ENCODE measurements around the gene EDN2.

EDN2 gene

DNA sequence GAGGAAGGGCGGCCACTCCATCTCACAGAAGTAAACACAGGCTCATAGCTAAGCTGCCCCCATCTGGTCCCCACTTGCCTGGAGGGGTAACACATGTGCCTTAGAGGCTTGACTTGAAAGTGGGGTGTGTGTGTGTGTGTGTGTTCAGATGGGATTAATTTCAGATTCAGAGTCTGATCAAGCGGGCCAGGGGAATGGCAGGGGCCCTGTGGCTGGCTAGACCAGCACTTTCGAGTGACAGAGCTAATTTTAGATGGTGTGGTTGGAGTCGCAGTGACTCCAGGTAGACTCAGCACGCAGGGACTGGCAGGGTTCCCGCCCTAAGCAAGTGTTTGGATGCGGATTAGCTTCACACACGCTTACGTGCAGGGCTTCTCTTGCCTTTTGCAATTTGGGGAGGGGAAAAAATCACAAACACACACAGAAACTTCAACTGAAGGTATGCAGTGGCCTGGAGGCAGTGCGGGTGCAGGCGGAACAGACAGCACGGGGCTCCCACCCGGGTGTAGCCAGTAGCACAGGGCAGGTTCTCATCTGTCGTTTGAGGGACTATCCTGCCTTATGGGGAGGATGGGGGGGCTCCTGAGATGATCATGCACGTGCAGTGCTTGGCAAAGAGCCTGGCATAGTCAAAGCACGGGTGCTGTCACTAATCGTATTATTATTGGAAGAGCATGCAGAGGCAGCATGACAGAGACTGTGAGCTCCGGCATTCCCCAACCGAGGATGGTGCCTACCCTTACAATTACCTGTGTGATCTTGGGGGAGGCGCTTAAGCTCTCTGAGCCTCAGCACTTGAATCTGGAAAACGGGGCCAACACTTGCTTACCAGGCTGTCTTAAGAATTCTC, 1.3 kb downstream of the EDN2 start:
- DNase-seq (ENCODE audit: low spot score) = no peak

DNA sequence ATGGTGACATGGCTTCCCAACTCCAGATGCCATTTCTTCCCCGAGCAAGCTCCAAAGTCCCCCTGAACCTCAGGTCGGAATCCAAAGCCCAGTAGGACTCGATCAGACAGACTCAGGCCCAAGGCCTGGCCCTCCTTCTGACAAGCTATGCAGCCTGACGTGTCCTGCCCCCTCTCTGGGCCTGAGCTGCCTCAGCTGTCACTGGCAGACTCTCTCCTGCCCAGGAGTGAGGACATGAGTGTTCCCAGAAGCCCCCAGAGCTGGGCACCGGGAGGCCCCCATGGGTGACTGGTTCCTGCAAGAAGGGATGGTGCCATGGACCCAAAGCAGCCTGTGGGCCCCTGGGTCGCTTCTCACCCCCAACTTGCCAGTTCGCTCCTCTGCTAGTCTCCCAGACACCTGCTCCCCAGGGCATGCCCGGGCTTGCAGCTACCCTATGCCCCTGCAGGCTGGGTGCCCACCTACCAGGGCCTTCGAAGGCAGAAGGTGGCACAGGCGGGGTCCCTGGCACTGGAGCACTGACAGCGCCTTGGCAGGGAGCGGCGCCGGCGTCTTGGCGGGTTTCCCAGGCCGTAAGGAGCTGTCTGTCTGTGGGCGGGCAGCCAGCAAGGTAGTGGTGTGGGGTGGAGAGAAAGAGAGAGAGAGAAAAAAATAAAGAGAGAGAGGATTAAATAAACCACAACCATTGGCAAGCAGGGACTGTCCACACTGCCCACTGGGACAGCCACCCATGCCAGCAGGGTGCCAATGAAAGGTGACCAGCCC, 2.3 kb downstream of the EDN2 start:
- DNase-seq (ENCODE audit: low spot score) = no peak

DNA sequence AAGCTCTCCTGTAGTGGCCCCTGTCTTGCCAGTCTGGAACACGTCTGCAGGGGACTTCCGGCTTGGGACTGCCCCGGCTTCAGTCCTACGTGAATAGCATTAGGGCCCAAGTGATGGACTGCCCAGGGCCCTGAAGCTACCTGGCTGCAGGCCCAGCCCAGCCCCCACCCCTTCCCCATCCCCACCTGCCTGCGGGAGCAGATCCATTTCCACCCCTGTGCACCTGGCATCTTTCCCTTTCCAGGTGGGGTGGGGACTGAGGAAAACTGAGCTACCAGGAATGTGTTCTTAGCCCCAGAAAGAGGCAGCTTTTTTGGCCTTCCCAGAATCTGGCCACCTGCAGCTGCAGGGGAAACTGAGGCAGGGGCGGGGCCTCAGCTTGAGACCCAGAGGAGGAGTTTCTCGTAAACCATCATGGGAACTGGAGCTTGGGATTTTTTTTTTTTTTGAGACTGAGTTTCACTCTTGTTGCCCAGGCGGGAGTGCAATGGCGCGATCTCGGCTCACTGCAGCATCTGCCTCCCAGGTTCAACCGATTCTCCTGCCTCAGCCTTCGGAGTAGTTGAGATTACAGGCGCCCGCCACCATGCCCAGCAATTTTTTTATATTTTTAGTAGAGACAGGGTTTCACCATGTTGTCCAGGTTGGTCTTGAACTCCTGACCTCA, 3.2 kb downstream of the EDN2 start:
- DNase-seq (ENCODE audit: low spot score) = no peak

DNA sequence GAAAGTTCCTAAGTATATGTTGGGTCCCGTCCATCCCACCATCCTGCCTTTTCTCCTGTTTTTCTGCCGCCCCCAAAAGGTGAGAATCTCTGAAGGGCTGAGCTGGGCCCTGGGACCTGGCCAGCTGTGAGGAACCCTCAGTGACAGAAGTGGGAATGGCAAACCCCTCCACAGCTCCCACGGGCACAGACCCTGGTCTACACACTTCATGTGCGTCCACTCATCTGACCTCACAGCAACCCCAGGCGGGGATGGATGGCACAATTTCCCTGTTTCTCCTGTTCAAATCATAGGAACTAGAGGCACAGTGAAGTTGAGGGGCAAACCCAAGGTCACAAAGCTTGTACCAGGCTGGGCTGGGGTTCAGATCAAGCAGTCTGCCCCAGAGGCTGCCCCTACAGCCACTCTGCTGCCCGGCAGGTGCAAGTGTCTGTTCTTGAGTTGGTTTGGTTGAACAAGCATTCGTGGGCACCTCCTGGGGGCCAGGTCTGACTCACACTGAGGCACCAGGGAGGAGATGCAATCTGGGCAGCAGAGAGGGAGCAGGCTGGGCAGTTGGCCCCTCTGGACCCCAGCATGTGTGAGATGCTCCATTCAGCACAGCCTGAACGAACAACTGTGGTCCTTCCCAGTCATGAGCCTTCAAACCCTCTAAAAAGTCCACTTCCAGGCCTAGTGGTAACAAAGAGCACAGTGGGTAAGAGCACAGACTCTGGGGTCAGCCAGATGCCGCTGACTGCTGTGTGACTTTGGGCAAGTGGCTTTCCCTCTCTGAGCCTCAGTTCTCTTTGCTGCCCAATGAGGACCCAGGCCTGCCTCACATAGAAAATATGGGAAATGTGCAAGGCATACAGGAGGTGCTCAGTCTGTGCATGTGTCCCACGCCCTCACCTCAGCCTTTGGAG, 4.0 kb downstream of the EDN2 start:
- DNase-seq (ENCODE audit: low spot score) = no peak

DNA sequence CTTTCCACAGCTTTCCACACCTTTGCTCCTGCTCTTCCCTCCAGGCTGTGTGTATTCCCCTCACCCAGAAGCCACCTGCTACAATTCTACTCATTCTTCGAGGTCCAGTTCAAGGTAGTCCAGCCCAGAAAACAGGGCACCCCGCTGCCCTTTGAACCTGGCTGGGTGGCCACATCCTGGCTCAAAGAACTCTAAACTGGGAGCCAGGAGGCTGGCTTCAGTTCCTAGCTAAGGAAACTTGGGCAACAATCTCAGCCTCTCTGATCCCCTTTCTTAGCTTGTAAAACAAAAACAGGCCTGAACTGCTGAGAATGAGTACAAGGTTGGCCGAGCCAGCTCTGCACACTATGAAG, 4.7 kb downstream of the EDN2 start:
- DNase-seq (ENCODE audit: low spot score) = no peak

DNA sequence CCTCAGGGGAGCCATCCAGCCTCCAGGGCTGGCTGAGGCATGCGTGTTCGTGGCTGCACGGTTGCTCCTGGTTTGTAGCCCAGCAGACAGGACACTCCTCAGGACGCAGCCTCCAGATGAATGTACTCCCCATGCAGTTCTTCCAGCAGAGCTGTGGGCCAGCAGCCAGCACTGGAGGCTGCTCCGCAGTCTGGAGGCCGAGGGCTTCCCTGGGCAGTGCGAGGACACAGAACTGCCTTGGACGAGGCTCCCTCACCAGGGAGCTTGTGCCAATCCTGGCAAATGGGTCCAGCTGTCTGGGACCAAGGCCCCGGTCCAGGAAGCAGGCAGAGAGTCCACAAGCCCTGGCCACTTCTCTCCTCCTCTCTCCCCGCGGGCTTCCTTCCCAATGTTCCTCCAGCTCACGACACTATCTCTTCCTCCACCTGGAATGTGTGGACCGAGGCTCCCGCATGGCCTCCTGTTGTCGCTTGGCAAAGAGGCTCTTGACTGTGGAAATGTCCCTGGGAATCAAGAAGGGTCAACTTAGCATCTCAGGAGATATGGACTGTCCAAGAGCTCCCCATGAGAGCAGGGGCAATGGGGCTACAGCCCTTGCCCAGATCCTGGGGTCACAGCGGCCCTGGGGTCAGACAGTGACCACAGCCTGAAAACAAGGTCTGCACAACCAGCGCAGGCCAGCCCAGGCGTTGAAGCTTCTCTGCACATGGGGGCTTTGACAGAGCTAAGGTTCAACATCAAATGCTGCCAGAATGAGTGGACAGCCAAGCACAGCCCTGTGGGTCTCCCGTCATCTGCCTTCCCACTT, 5.3 kb downstream of the EDN2 start:
- DNase-seq (ENCODE audit: low spot score) = no peak

DNA sequence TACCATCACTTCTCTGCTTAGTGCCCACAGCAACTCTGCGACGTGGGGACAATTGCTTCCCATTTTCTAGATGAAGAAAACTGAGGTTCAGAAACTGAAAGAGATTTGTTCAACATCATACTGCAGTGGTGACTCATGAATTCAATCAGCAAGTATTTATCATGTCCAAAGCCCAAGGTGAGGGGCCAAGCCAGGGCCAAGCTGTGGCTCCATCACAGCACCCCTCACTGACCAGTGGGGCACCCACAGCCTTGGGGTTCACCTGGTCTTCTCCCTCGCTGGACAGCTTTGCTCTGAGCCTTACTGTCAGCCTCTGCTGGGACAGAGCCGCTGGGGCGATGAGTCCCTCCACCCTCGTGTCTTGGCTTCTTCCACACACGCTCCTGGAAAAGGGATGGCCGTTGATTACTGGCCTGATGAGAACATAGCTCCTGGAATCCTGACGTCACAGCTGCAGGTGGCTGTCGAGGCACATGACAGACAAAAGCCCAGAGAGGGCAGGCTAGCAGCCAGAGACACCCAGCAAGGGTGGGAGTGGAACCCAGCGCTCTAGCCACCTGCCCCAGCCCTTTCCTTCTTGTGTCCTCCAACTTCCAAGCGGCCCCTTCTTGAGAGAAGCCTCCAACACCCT, 6.2 kb downstream of the EDN2 start:
- DNase-seq (ENCODE audit: low spot score) = no peak

DNA sequence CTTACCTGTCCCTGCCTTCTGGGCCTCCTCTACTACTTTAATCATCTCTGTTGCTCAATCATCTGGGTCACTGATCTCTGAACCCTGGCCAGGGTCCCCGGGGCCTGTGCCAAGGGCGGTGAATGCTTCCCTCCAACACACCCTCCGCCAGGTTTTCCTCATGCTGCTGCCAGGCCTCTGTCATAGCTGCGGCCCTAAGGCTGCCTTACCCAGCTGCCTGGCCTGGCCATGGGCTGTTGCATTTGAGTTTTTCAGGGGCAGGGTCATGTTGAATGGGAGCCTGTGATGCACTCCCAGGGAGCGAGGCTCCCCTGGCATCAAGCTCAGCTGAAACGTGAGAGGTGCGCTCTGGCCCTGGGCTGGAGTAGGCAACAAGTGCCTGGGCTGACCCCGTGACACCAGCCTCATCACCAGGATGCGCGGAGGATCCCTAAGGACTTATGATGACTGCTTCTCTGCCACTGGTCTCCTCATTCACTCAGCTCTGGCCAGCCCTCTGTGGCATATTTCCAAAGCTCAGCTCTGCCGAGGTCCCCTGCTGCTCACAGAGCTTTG, 7.6 kb downstream of the EDN2 start:
- no peak for DNase-seq (ENCODE audit: low spot score)

DNA sequence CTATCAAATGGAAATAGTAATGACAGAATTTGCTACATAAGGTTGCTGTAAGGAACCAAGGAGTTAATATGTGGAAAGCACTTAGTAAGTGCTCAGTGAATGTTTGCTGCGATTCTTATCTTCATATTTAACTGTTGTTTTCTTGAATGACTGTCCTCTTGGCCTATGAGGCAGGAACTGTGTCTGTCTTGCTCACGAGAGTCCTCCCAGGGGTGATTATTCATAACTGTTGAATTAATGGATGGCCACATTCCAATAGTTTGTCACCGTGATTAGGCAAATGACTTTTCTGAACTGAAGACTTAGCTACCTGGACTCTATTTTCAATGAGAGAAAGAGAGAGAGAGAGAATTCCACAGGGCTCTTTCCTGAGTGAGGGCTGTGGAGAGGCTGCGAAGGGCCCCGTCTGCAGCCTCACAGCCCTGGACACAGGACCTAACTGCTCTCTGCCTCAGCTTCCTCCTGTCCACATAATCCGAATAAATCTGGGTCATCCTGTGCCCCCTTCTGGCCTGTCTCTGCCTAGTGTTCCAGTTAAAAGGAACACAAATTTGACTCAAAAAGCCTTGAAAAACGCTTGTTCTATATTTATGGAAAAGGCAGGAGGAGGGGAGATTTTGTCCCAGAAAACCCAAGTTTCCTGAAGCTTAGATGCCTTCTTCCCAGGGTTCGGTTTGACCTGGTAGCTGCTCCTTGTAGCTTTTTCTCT, 8.5 kb downstream of the EDN2 start:
- no peak for DNase-seq (ENCODE audit: low spot score)

DNA sequence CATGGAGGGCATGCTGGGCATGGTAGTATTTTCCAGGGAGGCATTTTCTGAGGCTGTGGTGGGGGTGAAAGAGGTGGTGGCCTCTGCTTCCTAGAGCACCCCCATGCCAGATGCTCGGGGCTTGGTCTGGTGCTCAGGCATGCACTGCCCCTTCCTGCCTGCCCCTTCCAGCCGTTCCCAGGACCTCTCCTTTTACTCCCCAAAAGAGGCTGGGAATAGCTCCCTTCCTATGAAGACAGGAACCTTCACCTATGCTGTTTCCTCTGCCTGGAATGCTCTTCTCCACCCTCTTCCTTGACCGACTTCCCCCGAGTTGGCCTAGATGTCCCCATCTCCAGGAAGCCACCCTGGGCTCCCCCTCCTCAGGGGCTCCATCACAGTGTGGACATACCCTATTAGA, 9.1 kb downstream of the EDN2 start:
- no peak for DNase-seq (ENCODE audit: low spot score)

DNA sequence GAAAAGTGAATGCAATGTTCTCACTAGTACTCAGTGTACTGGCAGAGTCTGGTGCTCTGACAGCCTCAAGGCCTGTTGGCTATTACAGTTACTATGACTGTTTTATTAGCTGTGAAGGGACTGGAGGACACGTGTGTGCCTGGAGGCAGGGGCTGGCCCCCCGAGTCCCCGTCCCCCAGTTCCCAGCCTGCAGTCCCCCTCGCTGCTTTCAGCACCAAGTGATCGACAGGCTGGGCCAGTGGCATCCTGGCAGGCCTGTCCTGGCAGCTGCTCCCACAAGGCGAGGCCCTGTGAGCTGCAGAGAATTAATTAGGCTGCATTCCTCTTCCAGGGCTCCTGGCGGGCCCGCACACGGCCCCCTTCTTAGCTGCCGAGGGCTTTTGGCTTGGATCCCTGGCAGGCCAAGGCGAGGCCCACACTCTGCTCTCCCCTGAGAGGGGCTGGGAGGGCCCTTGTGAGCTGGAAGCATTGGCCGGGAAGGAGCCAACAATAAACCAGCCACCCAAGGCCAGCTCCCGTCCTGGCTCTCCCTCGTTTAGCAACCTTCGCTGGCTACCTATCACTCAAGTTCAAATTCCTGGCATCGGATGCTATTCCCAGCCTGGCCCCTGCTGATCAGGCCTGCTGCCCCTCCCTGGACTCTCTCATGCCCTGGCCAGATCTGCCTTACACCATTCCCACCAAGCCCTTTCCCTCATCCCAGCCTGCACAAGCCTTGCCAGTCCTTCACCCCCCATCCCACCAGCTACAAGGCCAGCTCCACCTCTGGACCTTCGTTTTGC, 9.8 kb downstream of the EDN2 start:
- no peak for DNase-seq (ENCODE audit: low spot score)

DNA sequence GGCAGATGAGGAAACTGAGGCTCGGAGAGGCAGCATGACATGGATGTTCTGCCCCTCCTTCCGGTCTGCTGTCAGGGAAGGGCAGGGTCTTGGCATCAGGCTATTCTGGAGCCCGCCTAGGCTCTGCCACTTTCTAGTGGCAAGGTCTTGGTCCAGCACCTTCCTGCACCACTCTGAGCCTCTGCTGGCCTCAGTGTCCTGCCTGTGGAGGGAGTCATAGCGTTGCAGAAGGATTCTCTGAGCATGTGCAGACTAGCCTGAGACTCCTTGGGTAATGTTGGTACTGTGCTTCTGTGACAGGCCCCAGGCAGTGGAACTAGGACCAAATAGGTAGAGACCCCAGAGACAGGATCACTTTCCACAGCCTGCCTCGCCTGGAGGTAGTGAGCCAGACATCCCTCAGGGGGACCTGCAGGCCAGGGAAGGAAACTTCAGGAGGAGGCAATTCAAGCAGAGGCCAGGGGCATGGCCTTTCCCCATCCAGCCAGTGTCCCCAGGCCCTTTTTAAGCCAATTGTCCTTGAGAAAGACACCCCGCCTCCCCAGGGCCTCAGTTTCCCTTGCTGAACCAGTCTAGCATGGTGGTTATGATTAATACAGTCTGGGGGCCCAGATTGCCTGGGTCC, 10.6 kb downstream of the EDN2 start:
- no peak for DNase-seq (ENCODE audit: low spot score)

DNA sequence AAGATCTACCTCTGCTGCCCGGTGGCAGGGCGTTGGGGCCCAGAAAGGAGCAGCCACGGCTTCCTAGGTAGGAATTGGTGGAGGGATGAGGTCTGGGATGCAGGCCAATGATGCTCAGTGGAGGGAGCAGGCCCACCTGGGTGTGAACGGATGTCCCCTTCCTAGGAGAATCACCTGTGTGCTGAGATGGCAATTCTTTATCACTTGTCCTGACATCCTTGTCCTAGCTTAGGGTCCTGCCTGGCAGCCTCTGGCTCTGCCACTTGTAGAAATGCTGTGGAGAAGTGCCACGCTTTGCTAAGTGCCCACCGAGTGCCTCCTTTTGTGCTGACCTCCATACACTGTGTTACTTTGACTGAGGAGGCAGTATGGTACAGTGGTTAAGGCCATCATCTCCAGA, 12.8 kb downstream of the EDN2 start:
- DNase-seq (ENCODE audit: low spot score) = no peak

DNA sequence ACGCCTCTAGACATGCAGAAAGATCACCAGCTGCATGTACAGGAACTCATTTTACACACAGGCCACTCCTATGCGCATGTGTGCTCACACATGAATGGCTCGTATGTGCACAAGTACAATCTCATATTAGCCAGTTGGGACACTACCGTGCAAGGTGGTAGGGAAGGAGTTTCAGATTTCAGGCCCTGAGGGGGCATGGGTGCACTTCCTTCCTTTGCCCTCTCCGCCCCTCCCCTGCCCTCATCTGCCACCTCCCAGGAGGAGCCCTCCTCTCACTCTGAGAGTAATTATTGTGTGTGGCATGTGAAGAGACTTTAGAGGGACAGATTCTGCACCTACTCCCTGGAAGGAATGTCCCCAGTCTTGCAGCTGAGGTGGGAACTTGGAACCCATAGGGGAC, 14.8 kb downstream of the EDN2 start:
- DNase-seq (ENCODE audit: low spot score) = no peak

DNA sequence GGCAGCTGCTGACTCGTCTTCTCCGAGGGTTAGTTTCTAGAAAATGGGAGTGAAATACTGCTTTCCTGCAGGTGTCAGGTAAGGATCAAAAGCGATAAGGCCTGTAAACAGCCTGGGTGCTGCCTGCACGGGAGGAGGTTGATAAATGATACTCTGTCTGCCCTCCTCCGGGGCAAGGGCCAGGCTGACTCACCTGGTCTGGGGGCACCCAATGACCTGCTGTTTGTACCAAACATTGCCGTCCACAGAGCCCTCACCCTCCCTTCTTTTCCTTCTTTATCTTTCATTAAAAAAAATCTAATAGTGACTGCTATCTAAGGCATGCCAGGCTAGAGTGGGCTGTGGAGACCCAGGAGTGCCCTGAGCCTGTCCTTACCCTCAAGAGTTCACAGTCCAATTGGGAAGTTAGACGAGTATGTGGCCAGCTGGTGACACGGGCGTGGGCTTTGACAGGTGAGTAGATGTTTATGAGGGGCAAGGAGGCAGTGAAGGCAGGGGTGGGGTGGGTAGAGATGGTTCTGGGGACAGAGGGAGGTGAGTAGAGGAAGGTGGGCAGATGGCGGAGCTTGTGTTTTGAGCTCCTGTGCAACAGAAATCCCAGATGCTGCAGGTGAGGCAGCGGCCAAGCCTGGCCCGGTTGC, 16.2 kb downstream of the EDN2 start:
- DNase-seq (ENCODE audit: low spot score) = no peak

DNA sequence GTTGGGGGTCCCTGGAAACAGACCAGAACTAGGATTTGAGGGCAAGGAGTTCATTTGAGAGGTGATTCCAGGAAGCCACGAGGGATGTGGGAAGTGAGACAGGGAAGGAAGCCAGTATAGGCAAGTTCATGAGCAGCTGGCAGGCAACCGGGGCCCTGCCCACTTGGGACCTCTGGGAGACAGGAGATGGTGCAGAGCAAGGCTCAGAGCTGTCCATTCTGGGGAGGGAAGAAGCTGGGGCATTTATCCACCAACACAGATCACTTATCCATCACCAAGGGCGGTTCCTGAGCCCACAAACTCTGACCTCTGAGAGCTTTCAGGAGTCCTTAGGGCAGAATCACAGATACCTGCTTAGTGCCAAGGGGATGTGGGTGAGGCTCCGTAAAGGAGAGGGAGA, 16.8 kb downstream of the EDN2 start:
- DNase-seq (ENCODE audit: low spot score) = no peak

DNA sequence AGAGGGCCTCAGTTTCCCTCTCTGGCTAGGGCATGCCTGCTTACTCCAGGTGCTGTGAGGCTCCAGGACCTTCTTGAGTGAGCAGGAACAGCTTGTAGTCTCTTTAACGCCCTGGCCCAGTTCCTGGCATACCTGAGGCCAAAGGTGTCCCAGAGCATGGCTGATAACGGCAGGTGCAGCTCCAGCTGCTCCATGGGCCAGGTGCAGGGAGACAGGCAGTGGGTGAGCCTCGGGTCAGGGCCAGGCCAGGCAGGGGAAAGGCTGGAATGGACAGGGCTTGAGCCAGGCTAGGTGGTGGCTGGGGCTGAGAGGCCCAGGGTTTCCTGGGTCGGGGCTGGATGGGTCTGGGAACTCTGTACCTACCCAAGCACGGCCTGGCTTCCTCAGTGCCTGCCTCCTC, 18.3 kb downstream of the EDN2 start:
- DNase-seq (ENCODE audit: low spot score) = no peak

DNA sequence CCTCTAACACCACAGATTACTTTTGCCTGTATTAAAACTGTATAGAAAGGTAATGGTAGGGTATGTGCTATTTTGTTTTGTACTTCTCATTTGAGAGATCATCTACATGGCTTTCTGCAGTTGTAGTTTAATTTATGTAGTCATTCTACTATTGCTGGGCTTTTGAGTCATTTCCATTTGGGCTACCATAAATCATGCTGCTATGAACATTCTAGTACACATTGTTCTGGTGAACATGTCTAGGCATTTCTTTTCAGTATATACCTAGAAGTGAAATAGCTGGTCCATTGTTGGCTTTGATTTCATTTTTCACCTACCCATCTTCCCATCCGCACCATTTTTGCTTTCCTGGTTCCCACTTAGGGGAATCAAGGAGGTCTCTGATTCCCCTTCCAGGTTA, 18.7 kb downstream of the EDN2 start:
- no peak for DNase-seq (ENCODE audit: low spot score)
